Bronchial epithelial cell (primary cell): Measurements from ENCODE around the gene PIBF1. TPM values are rescaled to one million over a fixed set of nuclear protein-coding genes. Genes with fewer than 3 reads are reported as not detected.
"Not testable (repeated sequence)": the region's sequence is repeated elsewhere in the genome, so short reads cannot be mapped to it uniquely, and the experiment has no call there.

Source experiments
- DNase-seq: peaks from one replicate; pipeline ENCODE4 v3.0.0-alpha.2; 2010; ENCODE audit warnings: low read depth
- FAIRE-seq: peaks from 2 replicates; lab custom pipeline; 2011; peaks lifted over from hg19 to GRCh38; lab: Jason Lieb, UNC
- H3K27me3 ChIP-seq: 2 replicates; pipeline ENCODE4 v1.5.1; 2011; ENCODE audit warnings: low read length; ENCODE audit not compliant: control insufficient read depth, insufficient read depth
- H3K36me3 ChIP-seq: 2 replicates; pipeline ENCODE4 v1.5.1; 2011; ENCODE audit warnings: low read length; ENCODE audit not compliant: control insufficient read depth, insufficient read depth
- H3K4me3 ChIP-seq: 2 replicates; pipeline ENCODE4 v1.5.1; 2011; ENCODE audit warnings: mild to moderate bottlenecking, low read depth, low read length, control low read depth
- total RNA-seq: library from RNA; depleted of rRNA; stranded (reverse); fragments of >200 nt; gene quantifications from 2 replicates; pipeline ENCODE4 v1.2.1, GENCODE V29; 2014
- TF ChIP-seq, protein P1 (sequence below): IDR thresholded peaks from 2 replicates; pipeline ENCODE4 v1.5.1; 2011; ENCODE audit warnings: mild to moderate bottlenecking, moderate library complexity, low read length, control low read depth, inconsistent platforms; ENCODE audit not compliant: insufficient read depth, severe bottlenecking

Gene PIBF1
- total RNA-seq, 1 donor from 2014 or later = 16.8 TPM

DNA sequence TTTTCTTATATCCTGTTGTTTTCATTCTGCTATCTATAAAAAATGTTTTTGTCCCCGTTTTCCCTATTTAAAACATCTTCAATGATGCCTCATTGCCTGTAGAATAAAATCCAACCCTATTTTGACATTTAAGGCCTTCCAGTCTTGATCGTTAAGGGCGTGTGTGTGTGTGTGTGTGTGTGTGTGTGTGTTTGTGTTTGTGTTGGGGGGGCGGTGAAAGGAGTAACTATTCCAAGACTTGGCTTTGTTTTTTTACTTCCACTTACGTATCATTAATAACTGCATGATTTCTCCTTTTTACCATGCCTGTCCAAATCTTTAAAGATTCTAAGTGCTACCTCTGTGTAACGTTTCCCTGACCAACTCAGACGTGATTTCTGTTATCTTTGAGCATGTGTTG is 784 bp downstream of the PIBF1 start:
- TF ChIP-seq, protein P1, sequence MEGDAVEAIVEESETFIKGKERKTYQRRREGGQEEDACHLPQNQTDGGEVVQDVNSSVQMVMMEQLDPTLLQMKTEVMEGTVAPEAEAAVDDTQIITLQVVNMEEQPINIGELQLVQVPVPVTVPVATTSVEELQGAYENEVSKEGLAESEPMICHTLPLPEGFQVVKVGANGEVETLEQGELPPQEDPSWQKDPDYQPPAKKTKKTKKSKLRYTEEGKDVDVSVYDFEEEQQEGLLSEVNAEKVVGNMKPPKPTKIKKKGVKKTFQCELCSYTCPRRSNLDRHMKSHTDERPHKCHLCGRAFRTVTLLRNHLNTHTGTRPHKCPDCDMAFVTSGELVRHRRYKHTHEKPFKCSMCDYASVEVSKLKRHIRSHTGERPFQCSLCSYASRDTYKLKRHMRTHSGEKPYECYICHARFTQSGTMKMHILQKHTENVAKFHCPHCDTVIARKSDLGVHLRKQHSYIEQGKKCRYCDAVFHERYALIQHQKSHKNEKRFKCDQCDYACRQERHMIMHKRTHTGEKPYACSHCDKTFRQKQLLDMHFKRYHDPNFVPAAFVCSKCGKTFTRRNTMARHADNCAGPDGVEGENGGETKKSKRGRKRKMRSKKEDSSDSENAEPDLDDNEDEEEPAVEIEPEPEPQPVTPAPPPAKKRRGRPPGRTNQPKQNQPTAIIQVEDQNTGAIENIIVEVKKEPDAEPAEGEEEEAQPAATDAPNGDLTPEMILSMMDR = no peak
- H3K4me3 ChIP-seq = peak overlapping the region; percentile 100
- no peaks in the 10 kb centered on the region for H3K27me3 ChIP-seq
- peak; percentile 10 for DNase-seq
- peaks cover 5% of the 10 kb centered on the region for H3K36me3 ChIP-seq
- FAIRE-seq = no peak

DNA sequence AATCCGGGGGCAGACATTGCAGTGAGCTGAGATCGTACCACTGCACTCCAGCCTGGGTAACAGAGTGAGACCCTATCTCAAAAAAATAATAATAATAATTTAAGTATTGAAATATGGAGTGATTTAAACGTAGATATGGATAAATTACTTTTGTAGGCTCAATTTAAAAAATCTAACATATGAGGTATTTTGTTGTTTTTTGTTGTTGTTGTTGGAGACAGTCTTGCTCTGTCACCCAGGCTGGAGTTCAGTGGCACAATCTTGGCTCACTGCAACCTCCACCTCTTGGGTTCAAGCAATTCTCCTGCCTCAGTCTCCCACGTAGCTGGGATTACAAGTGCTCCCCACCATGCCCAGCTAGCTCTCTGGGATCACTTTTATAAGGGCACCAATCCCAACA is 2.7 kb downstream of the PIBF1 start:
- H3K27me3 ChIP-seq, DNase-seq, FAIRE-seq, H3K4me3 ChIP-seq, H3K36me3 ChIP-seq: not testable (repeated sequence)

DNA sequence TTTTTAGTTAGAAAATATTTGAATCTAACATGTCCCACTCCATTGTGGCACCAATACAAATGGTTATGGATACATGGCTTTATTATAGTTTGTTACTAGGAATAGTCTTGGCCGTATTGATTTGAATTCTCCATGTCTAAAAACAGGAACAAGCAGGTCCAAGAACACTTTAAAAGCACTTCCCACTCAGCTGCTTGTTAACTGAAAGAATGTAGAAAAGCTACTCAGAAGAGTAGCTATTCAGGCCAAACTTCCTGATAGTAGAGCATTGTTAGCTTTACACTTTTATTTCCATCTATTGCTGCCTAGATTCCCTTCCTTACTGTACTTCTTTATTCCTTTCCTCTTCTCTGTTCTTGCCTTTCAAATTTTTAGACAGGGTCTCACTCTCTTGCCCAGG is 6.9 kb downstream of the PIBF1 start:
- H3K36me3 ChIP-seq = no peaks in the 10 kb centered on the region
- no peak overlapping the region for H3K4me3 ChIP-seq
- TF ChIP-seq, protein P1 = no peak
- no peaks in the 10 kb centered on the region for H3K27me3 ChIP-seq
- FAIRE-seq (no peak), DNase-seq (no peak)

DNA sequence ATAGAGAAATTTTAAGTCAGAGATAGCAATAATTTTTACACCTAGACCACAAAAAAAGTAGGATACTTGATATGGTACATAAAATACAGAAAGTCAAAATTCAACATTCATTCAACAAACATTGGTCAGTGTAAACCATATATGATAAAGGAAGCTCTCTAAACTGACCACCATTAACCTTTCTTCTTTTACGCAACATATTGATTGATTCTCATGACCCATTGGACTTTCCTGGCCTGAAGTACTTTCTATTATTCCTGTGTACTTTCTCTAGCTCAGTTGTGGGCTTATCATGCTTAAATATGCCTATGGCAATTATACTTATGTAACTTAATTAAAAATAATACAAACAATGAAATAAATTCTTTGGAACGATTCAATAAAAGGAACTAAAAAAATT is 10.7 kb downstream of the PIBF1 start:
- Histone ChIP-seq H3K27me3 (no peaks in the 10 kb centered on the region), H3K36me3 (no peaks in the 10 kb centered on the region), H3K4me3 (no peak overlapping the region)
- no peak for DNase-seq
- TF ChIP-seq, protein P1 = no peak
- no peak for FAIRE-seq

DNA sequence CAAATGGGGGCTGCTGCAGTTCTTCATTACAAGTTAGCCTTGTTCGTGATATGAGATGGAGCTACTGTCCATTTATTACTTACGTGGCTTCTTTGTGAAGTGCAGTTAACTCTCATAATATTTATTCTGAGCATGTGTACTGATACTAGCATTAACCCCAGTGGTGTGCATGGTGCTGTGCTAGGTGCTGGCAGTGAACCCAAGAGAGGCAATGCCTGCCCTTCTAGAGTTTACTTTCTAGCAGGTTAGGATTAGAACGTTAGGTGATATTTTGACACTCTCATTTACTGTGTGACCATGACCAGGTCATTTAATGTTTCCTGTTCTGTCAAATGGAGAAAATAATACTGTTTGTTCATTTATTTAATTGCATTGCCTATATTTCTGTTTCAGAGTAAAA is 16.9 kb downstream of the PIBF1 start:
- Histone ChIP-seq H3K27me3 (no peaks in the 10 kb centered on the region), H3K36me3 (peaks cover 3% of the 10 kb centered on the region), H3K4me3 (no peak overlapping the region)
- TF ChIP-seq, protein P1 = no peak
- no peak for DNase-seq
- FAIRE-seq = no peak

DNA sequence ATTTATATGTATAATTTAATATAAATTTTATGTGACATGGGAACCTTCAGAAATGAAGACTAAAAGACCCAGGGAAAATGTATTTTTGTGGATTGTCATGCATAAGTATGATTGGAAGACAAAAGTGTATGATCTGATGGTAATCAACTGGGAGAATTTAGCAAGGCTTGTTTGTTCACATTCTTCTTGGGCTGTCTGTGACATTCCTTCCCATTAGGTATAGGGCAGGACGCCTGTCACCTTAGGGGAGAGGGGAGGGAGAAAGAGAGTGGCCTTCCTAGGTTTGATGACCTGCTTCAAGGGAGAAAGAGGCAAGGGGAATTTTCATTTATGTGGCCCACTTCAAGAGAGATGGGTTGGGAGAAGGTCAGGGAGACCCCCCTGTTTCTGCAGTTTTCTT is 22.4 kb downstream of the PIBF1 start:
- no peak for FAIRE-seq
- Histone ChIP-seq H3K4me3 (no peak overlapping the region), H3K36me3 (peaks cover 2% of the 10 kb centered on the region), H3K27me3 (no peaks in the 10 kb centered on the region)
- TF ChIP-seq, protein P1 = no peak
- DNase-seq = no peak
